Breast epithelium (tissue), 3 donors: ENCODE data around the gene CAMK4.

Experiments
- POLR2A ChIP-seq: fragments of 450-650 bp; IDR thresholded peaks from one replicate; pipeline ENCODE4 v1.6.1; 2016; ENCODE audit warnings: antibody characterized with exemption, mild to moderate bottlenecking, moderate library complexity
- POLR2AphosphoS5 ChIP-seq, 3 donors: sonication (generic); formaldehyde crosslinking; IDR thresholded peaks; one replicate each; pipeline ENCODE4 v1.6.1; 2017; ENCODE audit warnings: antibody characterized with exemption in 3 of 3
- TF ChIP-seq, protein P1 (sequence below), 3 donors: fragments of 450-650 bp; IDR thresholded peaks; one replicate each; pipeline ENCODE4 v1.5.1; 2016 to 2017; ENCODE audit warnings: antibody characterized with exemption in 3 of 3, mild to moderate bottlenecking in 3 of 3, moderate library complexity in 3 of 3

DNA sequence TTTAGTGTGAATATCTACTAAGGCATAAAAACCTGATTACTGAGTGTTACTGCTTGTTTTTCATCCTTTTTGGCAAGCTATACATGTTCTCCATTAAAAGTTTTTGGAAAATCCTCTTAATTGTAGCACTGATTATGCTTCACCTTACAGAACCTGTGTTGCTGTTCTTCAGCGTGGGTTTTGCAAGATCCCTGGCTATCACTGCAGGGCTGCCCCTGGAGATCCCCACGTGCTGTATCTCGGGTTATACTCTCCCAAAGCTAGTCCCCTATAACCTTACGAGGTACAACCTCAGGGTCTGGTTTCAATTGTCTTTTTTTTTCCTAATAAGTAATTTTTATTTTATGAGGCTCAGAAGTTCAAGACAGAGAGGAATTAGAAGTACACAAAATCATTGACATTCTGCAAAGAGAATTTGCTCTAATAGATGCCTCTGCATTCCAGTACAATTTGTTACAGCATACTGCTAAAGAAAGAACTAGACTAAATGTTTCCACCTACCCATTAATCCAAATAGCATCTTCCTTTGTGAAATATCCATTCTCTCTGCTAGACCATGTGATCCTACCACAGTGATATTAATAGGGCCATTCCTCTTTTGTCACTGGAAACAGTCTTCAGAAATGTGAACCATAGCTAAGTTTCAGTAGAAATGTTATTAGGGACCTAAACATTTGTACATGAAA, 25.8 kb upstream of the CAMK4 start:
- TF ChIP-seq, protein P1, sequence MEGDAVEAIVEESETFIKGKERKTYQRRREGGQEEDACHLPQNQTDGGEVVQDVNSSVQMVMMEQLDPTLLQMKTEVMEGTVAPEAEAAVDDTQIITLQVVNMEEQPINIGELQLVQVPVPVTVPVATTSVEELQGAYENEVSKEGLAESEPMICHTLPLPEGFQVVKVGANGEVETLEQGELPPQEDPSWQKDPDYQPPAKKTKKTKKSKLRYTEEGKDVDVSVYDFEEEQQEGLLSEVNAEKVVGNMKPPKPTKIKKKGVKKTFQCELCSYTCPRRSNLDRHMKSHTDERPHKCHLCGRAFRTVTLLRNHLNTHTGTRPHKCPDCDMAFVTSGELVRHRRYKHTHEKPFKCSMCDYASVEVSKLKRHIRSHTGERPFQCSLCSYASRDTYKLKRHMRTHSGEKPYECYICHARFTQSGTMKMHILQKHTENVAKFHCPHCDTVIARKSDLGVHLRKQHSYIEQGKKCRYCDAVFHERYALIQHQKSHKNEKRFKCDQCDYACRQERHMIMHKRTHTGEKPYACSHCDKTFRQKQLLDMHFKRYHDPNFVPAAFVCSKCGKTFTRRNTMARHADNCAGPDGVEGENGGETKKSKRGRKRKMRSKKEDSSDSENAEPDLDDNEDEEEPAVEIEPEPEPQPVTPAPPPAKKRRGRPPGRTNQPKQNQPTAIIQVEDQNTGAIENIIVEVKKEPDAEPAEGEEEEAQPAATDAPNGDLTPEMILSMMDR (IDR thresholded peaks at IDR 0.05): no peak
- TF ChIP-seq POLR2AphosphoS5 (IDR thresholded peaks at IDR 0.05) (no peak), POLR2A (no peak)
